A673 (cell line): ENCODE data around the gene TARS3. TPM values are rescaled to one million over a fixed set of nuclear protein-coding genes. Genes with fewer than 3 reads are reported as not detected.

Source experiments
- BruUV-seq: library from RNA; stranded (reverse); fragments of 400-500 nt; replicated peaks from 2 replicates; lab custom pipeline; 2021; lab: Mats Ljungman, UMichigan
- CTCF ChIA-PET: fragments of 300-600 bp; sonication (Branson Sonifier 250); formaldehyde crosslinking; loops from one replicate; lab custom pipeline; 2022; ENCODE audit warnings: antibody characterized with exemption; lab: Charles Lee
- POLR2A ChIA-PET: fragments of 300-600 bp; sonication (Branson Sonifier 250); formaldehyde crosslinking; loops from one replicate; lab custom pipeline; 2022; ENCODE audit warnings: antibody characterized with exemption; ENCODE audit not compliant: low non-redundant PET; lab: Charles Lee
- DNase-seq: peaks from one replicate; pipeline ENCODE4 v3.0.0-alpha.2; 2015; ENCODE audit warnings: low spot score
- H3K27ac ChIP-seq: fragments of 200-600 bp; sonication (generic); 2 replicates; pipeline ENCODE4 v1.5.1; 2016; ENCODE audit warnings: mixed run types, low read depth, mild to moderate bottlenecking, mixed read lengths, antibody characterized with exemption, low read length; ENCODE audit not compliant: poor library complexity, severe bottlenecking
- H3K27me3 ChIP-seq: fragments of 200-600 bp; sonication (generic); replicated peaks from 2 replicates; pipeline ENCODE4 v1.6.1; 2017; ENCODE audit warnings: mixed run types, low read depth, mild to moderate bottlenecking, mixed read lengths, antibody characterized with exemption, low read length; ENCODE audit not compliant: insufficient read depth, poor library complexity
- H3K36me3 ChIP-seq: fragments of 200-600 bp; sonication (generic); 2 replicates; pipeline ENCODE4 v1.6.1; 2016; ENCODE audit warnings: mixed run types, mild to moderate bottlenecking, mixed read lengths, antibody characterized with exemption, low read length; ENCODE audit not compliant: insufficient read depth, poor library complexity, severe bottlenecking
- H3K4me1 ChIP-seq: fragments of 200-600 bp; sonication (generic); 2 replicates; pipeline ENCODE4 v1.6.1; 2017; ENCODE audit warnings: mixed run types, mild to moderate bottlenecking, mixed read lengths, antibody characterized with exemption, low read length; ENCODE audit not compliant: insufficient read depth, poor library complexity, severe bottlenecking
- H3K4me3 ChIP-seq: fragments of 200-600 bp; sonication (generic); 2 replicates; pipeline ENCODE4 v1.5.1; 2016; ENCODE audit warnings: low read depth, mixed run types, mild to moderate bottlenecking, mixed read lengths, low read length; ENCODE audit not compliant: poor library complexity, severe bottlenecking
- H3K9me3 ChIP-seq: fragments of 200-600 bp; sonication (generic); 2 replicates; pipeline ENCODE4 v1.6.1; 2016; ENCODE audit warnings: mixed run types, low read depth, mild to moderate bottlenecking, mixed read lengths, antibody characterized with exemption, low read length; ENCODE audit not compliant: poor library complexity, severe bottlenecking
- EZH2 ChIP-seq: fragments of 200-600 bp; sonication (generic); IDR thresholded peaks from 2 replicates; pipeline ENCODE4 v1.6.1; 2017; ENCODE audit warnings: borderline replicate concordance, low read depth, mild to moderate bottlenecking, mixed read lengths, antibody characterized with exemption, low read length; ENCODE audit not compliant: poor library complexity, severe bottlenecking
- intact Hi-C: fragments of 100-400 bp; cut with micrococcal nuclease; formaldehyde crosslinking; loops from one replicate; pipeline ENCODE4 v1.10.0; 2022; ENCODE audit not compliant: unreplicated experiment
- total RNA-seq: library from RNA; stranded (reverse); gene quantifications from 2 replicates; pipeline ENCODE4 v1.2.3, GENCODE V29; 2021
- TF ChIP-seq, protein P1 (sequence below): fragments of 300-800, 200-600 bp; sonication (generic); conservative IDR thresholded peaks from 2 replicates; pipeline ENCODE4 v1.5.1; 2017; ENCODE audit warnings: low read depth, mild to moderate bottlenecking, antibody characterized with exemption, low read length, moderate library complexity, mixed read lengths

Gene TARS3
- total RNA-seq, 1 experiment from 2014 or later, result 9.1 TPM

DNA sequence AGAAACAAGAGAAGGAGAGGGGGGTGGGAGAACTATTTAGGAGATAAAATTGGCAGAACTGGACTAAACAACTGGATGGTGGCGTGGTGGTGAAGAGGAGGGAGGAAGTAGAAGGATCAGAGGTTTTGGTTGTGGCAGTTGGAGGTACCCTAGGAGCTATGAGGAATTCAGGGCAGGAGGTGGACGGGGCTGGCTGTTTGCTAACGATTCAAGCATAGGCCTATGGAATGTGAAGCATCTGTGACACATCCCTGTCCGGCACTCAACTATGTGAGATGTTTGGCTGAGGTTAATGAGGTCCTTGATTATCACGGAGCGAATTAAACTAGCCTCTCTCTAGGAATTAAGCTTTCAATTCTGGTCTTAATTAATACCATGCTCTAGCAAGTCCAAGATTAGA lies 13.5 kb downstream of the TARS3 start:
- CTCF ChIA-PET, result no interaction called here
- no peak overlapping the region for H3K4me3 ChIP-seq
- intact Hi-C loops, result no loop called here
- no peak overlapping the region for H3K27ac ChIP-seq
- H3K27me3 ChIP-seq, result no peaks in the 10 kb centered on the region
- BruUV-seq, result no TSS peak
- POLR2A ChIA-PET, result no interaction called here
- DNase-seq, result no peak
- TF ChIP-seq, protein P1, sequence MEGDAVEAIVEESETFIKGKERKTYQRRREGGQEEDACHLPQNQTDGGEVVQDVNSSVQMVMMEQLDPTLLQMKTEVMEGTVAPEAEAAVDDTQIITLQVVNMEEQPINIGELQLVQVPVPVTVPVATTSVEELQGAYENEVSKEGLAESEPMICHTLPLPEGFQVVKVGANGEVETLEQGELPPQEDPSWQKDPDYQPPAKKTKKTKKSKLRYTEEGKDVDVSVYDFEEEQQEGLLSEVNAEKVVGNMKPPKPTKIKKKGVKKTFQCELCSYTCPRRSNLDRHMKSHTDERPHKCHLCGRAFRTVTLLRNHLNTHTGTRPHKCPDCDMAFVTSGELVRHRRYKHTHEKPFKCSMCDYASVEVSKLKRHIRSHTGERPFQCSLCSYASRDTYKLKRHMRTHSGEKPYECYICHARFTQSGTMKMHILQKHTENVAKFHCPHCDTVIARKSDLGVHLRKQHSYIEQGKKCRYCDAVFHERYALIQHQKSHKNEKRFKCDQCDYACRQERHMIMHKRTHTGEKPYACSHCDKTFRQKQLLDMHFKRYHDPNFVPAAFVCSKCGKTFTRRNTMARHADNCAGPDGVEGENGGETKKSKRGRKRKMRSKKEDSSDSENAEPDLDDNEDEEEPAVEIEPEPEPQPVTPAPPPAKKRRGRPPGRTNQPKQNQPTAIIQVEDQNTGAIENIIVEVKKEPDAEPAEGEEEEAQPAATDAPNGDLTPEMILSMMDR, result no peak
- no peak for TF ChIP-seq EZH2
- no peaks in the 10 kb centered on the region for H3K9me3 ChIP-seq
- no peaks in the 10 kb centered on the region for H3K4me1 ChIP-seq
- H3K36me3 ChIP-seq, result no peaks in the 10 kb centered on the region

DNA sequence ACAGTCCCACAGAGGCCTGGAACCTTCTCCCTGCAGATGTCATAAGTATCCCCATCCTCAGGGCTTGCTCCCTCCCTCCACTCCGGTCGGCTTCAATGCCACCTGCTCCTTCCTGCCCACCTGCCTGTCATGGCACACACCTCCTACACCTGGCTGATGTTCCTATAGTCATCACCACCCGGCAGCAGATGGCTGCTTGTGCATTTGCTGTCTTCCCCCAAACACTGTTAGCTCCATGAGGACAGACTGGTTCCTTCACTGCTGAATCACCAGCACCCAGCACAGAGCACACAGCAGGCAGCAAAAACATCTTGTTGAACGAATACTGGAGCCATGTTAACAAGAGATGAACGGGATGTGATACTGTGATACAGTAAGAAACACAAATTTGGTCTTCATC lies 14.8 kb downstream of the TARS3 start:
- BruUV-seq, result no TSS peak
- H3K9me3 ChIP-seq, result no peaks in the 10 kb centered on the region
- H3K36me3 ChIP-seq, result no peaks in the 10 kb centered on the region
- intact Hi-C loops, result no loop called here
- no peaks in the 10 kb centered on the region for H3K27me3 ChIP-seq
- no peak for TF ChIP-seq EZH2
- TF ChIP-seq, protein P1, result no peak
- POLR2A ChIA-PET, result no interaction called here
- CTCF ChIA-PET, result no interaction called here
- no peak overlapping the region for H3K27ac ChIP-seq
- no peak overlapping the region for H3K4me3 ChIP-seq
- DNase-seq, result no peak
- no peaks in the 10 kb centered on the region for H3K4me1 ChIP-seq

DNA sequence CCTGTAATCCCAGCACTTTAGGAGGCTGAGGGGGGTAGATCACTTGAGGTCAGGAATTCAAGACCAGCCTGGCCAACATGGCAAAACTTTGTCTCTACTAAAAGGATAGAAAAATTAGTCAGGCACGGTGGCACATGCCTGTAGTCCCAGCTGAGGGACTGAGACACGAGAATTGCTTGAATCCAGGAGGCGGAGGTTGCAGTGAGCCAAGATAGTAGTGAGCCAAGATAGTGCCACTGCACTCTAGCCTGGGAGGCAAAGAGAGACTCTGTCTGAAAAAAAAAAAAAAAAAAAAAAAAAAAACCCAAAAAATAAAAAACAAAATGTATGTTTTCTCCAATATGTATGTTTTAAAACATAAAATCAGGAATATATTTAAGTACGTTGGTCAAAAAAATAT lies 16.3 kb downstream of the TARS3 start:
- H3K27ac ChIP-seq, result no peak overlapping the region
- no peak overlapping the region for H3K4me3 ChIP-seq
- BruUV-seq, result no TSS peak
- CTCF ChIA-PET, result no interaction called here
- no peak for DNase-seq
- H3K36me3 ChIP-seq, result no peaks in the 10 kb centered on the region
- no peaks in the 10 kb centered on the region for H3K9me3 ChIP-seq
- TF ChIP-seq EZH2, result no peak
- TF ChIP-seq, protein P1, result no peak
- intact Hi-C loops, result no loop called here
- POLR2A ChIA-PET, result no interaction called here
- no peaks in the 10 kb centered on the region for H3K27me3 ChIP-seq
- no peaks in the 10 kb centered on the region for H3K4me1 ChIP-seq
